Smooth muscle cell (in vitro differentiated cells): ENCODE measurements around the gene EXOC4. TPM values are rescaled to one million over a fixed set of nuclear protein-coding genes. Genes with fewer than 3 reads are reported as not detected.

Source experiments
- DNase-seq: peaks from one replicate; lab custom pipeline; 2025; ENCODE audit not compliant: unreplicated experiment; lab: John Stamatoyannopoulos, UW
- H2AFZ ChIP-seq: fragments of 200-600 bp; sonication (generic); 2 replicates; pipeline ENCODE4 v1.6.0; 2016; ENCODE audit warnings: antibody characterized with exemption, low read depth, mild to moderate bottlenecking
- H3F3A ChIP-seq: fragments of 200-600 bp; sonication (generic); 2 replicates; pipeline ENCODE4 v1.6.0; 2017; ENCODE audit warnings: antibody characterized with exemption, low read depth
- H3K27ac ChIP-seq: fragments of 200-600 bp; sonication (generic); 2 replicates; pipeline ENCODE4 v1.5.1; 2016; ENCODE audit warnings: low read depth, mild to moderate bottlenecking
- H3K27me3 ChIP-seq: fragments of 200-600 bp; sonication (generic); 2 replicates; pipeline ENCODE4 v1.6.1; 2016; ENCODE audit warnings: low read depth, mild to moderate bottlenecking
- H3K36me3 ChIP-seq: fragments of 200-600 bp; sonication (generic); 2 replicates; pipeline ENCODE4 v1.5.1; 2016; ENCODE audit warnings: low read depth
- H3K4me1 ChIP-seq: fragments of 200-600 bp; sonication (generic); 2 replicates; pipeline ENCODE4 v1.5.1; 2016; ENCODE audit warnings: low read depth
- H3K4me2 ChIP-seq: fragments of 200-600 bp; sonication (generic); 2 replicates; pipeline ENCODE4 v1.6.0; 2016; ENCODE audit warnings: mild to moderate bottlenecking
- H3K4me3 ChIP-seq: fragments of 200-600 bp; sonication (generic); 2 replicates; pipeline ENCODE4 v1.5.1; 2016; ENCODE audit warnings: mild to moderate bottlenecking
- H3K79me2 ChIP-seq: fragments of 200-600 bp; sonication (generic); 2 replicates; pipeline ENCODE4 v1.6.0; 2016; ENCODE audit warnings: low read depth, mild to moderate bottlenecking
- H3K9ac ChIP-seq: fragments of 200-600 bp; sonication (generic); 2 replicates; pipeline ENCODE4 v1.6.0; 2016; ENCODE audit warnings: low read depth
- H3K9me3 ChIP-seq: fragments of 200-600 bp; sonication (generic); replicated peaks from 2 replicates; pipeline ENCODE4 v1.5.1; 2016; ENCODE audit warnings: low read depth
- H4K20me1 ChIP-seq: fragments of 200-600 bp; sonication (generic); 2 replicates; pipeline ENCODE4 v1.6.0; 2016; ENCODE audit warnings: low read depth
- WGBS: methylation state at CpG from one replicate; pipeline ENCODE4 v1.1.7; 2016; ENCODE audit warnings: low lambda C conversion rate; 5-methylcytosine and 5-hydroxymethylcytosine counted together
- polyA plus RNA-seq: library from polyadenylated mRNA; unstranded; fragments of >200 nt; fragmentation: Nextera tagmentation; extraction: Ambion mirVana; gene quantifications from 2 replicates; pipeline ENCODE4 v1.2.1, GENCODE V29; 2016
- total RNA-seq: library from RNA; depleted of rRNA; stranded (reverse); fragments of >200 nt; gene quantifications from 2 replicates; pipeline ENCODE4 v1.2.3, GENCODE V29; 2014
- TF ChIP-seq, protein P1 (sequence below): fragments of 200-600 bp; sonication (generic); IDR thresholded peaks from 2 replicates; pipeline ENCODE4 v1.5.1; 2017; ENCODE audit warnings: borderline replicate concordance, mild to moderate bottlenecking, antibody characterized with exemption; ENCODE audit not compliant: insufficient read depth, poor library complexity, severe bottlenecking

The EXOC4 gene
- total and polyA plus RNA-seq, 2 experiments from 2014 or later = 21.5 to 47.1 TPM

- Histone ChIP-seq H3K27me3 (no peaks in the 10 kb centered on the region), H3K4me1 (peaks cover 14% of the 10 kb centered on the region), H3K36me3 (no peaks in the 10 kb centered on the region), H4K20me1 (no peaks in the 10 kb centered on the region), H3K27ac (no peak overlapping the region), H3K9ac (no peak overlapping the region), H3K4me2 (no peak overlapping the region), H2AFZ (no peak overlapping the region), H3F3A (no peaks in the 10 kb centered on the region), H3K9me3 (no peaks in the 10 kb centered on the region), H3K79me2 (no peaks in the 10 kb centered on the region), H3K4me3 (no peak overlapping the region)
- no peak for DNase-seq
- TF ChIP-seq, protein P1, sequence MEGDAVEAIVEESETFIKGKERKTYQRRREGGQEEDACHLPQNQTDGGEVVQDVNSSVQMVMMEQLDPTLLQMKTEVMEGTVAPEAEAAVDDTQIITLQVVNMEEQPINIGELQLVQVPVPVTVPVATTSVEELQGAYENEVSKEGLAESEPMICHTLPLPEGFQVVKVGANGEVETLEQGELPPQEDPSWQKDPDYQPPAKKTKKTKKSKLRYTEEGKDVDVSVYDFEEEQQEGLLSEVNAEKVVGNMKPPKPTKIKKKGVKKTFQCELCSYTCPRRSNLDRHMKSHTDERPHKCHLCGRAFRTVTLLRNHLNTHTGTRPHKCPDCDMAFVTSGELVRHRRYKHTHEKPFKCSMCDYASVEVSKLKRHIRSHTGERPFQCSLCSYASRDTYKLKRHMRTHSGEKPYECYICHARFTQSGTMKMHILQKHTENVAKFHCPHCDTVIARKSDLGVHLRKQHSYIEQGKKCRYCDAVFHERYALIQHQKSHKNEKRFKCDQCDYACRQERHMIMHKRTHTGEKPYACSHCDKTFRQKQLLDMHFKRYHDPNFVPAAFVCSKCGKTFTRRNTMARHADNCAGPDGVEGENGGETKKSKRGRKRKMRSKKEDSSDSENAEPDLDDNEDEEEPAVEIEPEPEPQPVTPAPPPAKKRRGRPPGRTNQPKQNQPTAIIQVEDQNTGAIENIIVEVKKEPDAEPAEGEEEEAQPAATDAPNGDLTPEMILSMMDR = no peak
- WGBS = 83% methylated on average over 6 of the region's 6 CpGs
Measured at GRCh38 chr7:133859871-133860450, 607.1 kb downstream of the EXOC4 start.

GRCh38 chr7:133860628-133861335 lies 607.9 kb downstream of the EXOC4 start:
- H3K4me3 ChIP-seq = no peak overlapping the region
- DNase-seq = no peak

DNA sequence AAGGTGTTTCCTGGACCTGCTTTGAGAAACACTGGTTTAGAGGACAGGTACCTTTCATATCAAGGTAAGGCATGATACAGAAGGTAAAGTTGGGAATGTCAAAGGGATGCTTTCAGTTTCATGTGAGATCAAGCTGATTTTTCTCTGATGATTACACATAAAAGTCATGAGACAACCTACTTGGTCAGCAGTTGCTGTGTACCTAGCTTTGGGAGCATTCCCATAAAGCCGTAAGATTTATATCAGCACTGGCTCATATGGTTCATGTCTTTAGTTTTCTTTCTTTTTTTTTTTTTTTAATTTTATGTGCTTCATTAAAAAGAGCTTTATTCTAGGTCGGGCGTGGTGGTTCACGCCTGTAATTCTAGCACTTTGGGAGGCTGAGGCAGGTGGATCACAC lies 609.0 kb downstream of the EXOC4 start:
- 97% methylated on average over 4 of the region's 4 CpGs for WGBS

More at GRCh38 chr7:133860628-133861335, 607.9 kb downstream of the EXOC4 start:
- no peaks in the 10 kb centered on the region for H3K79me2 ChIP-seq
- H3K9ac ChIP-seq = no peak overlapping the region
- no peaks in the 10 kb centered on the region for H3K27me3 ChIP-seq
- peaks cover 14% of the 10 kb centered on the region for H3K4me1 ChIP-seq
- TF ChIP-seq, protein P1 = no peak
- no peaks in the 10 kb centered on the region for H4K20me1 ChIP-seq
- no peaks in the 10 kb centered on the region for H3F3A ChIP-seq
- no peak overlapping the region for H3K4me2 ChIP-seq
- no peak overlapping the region for H2AFZ ChIP-seq
- no peak overlapping the region for H3K27ac ChIP-seq
- H3K36me3 ChIP-seq = no peaks in the 10 kb centered on the region
- H3K9me3 ChIP-seq = no peaks in the 10 kb centered on the region
- WGBS = 92% methylated on average over 1 of the region's 1 CpG

More for the DNA sequence above, 609.0 kb downstream of the EXOC4 start:
- TF ChIP-seq, protein P1 = no peak
- Histone ChIP-seq H3K9me3 (no peaks in the 10 kb centered on the region), H3K4me2 (no peak overlapping the region), H3K27ac (no peak overlapping the region), H3K9ac (no peak overlapping the region), H3K79me2 (no peaks in the 10 kb centered on the region), H2AFZ (no peak overlapping the region), H4K20me1 (peaks cover 3% of the 10 kb centered on the region), H3K27me3 (no peaks in the 10 kb centered on the region), H3K36me3 (no peaks in the 10 kb centered on the region), H3K4me1 (peaks cover 14% of the 10 kb centered on the region), H3F3A (no peaks in the 10 kb centered on the region), H3K4me3 (no peak overlapping the region)
- DNase-seq = no peak
